Sigmoid colon (tissue), 4 donors: ENCODE measurements around the gene SPINDOC.

ENCODE experiments used
- CTCF ChIP-seq, 4 experiments: fragments of 450-650 bp in 3 of 4; fragments of 200-600 bp in 1 of 4; IDR thresholded peaks; one replicate each; pipeline ENCODE4 v1.5.1; 2016 to 2019; ENCODE audit warnings: antibody characterized with exemption in 4 of 4, mild to moderate bottlenecking in 3 of 4, moderate library complexity in 2 of 4
- EP300 ChIP-seq, 4 donors: sonication (generic); formaldehyde crosslinking; IDR thresholded peaks; one replicate each; pipeline ENCODE4 v1.6.1; 2017; ENCODE audit warnings: antibody characterized with exemption in 4 of 4

GRCh38 chr11:63782749-63783148 is 30.5 kb upstream of the SPINDOC start:
- TF ChIP-seq EP300 (IDR thresholded peaks at IDR 0.05), result no peak
- no peak for TF ChIP-seq CTCF (IDR thresholded peaks at IDR 0.05)
